NCI-H187 (cell line): ENCODE data around the gene PHACTR2.
"Not testable (repeated sequence)": the region's sequence is repeated elsewhere in the genome, so short reads cannot be mapped to it uniquely, and the experiment has no call there.

Experiments
- DNase-seq, 2 experiments: peaks; one replicate each; lab custom pipeline; 2025; lab: John Stamatoyannopoulos, UW

Gene PHACTR2

GRCh38 chr6:143766185-143766553 is 88.4 kb downstream of the PHACTR2 start:
- DNase-seq: no peak

- DNase-seq: no peak
These were observed 89.7 kb downstream of the PHACTR2 start for GRCh38 chr6:143767433-143767832.

GRCh38 chr6:143772116-143773086 is 94.6 kb downstream of the PHACTR2 start:
- DNase-seq: no peak

GRCh38 chr6:143773506-143774150 is 95.9 kb downstream of the PHACTR2 start:
- no peak for DNase-seq

GRCh38 chr6:143774347-143774746 is 96.6 kb downstream of the PHACTR2 start:
- no peak for DNase-seq

- DNase-seq: no peak
These were observed 97.6 kb downstream of the PHACTR2 start for GRCh38 chr6:143775336-143775735.

GRCh38 chr6:143778926-143779325 is 101.2 kb downstream of the PHACTR2 start:
- no peak for DNase-seq

GRCh38 chr6:143782481-143782880 is 104.7 kb downstream of the PHACTR2 start:
- no peak for DNase-seq

- DNase-seq: no peak
These were observed 105.3 kb downstream of the PHACTR2 start for GRCh38 chr6:143783077-143783476.

- no peak for DNase-seq
These were observed 106.6 kb downstream of the PHACTR2 start for GRCh38 chr6:143784316-143784715.

- not testable (repeated sequence) for DNase-seq
These were observed 108.6 kb downstream of the PHACTR2 start for GRCh38 chr6:143786371-143786770.

- no peak for DNase-seq
These were observed 114.9 kb downstream of the PHACTR2 start for GRCh38 chr6:143792402-143793279.

GRCh38 chr6:143793280-143793619 is 115.5 kb downstream of the PHACTR2 start:
- no peak for DNase-seq

GRCh38 chr6:143796551-143796950 is 118.8 kb downstream of the PHACTR2 start:
- DNase-seq: not testable (repeated sequence)

GRCh38 chr6:143798487-143798886 is 120.7 kb downstream of the PHACTR2 start:
- not testable (repeated sequence) for DNase-seq

- no peak for DNase-seq
These were observed 125.2 kb downstream of the PHACTR2 start for GRCh38 chr6:143802833-143803565.

GRCh38 chr6:143803769-143804568 is 126.2 kb downstream of the PHACTR2 start:
- no peak for DNase-seq

GRCh38 chr6:143804835-143805239 is 127.1 kb downstream of the PHACTR2 start:
- no peak for DNase-seq

- no peak for DNase-seq
These were observed 128.7 kb downstream of the PHACTR2 start for GRCh38 chr6:143806282-143807102.
